ENCODE data around the gene NKX2-4.

DNA sequence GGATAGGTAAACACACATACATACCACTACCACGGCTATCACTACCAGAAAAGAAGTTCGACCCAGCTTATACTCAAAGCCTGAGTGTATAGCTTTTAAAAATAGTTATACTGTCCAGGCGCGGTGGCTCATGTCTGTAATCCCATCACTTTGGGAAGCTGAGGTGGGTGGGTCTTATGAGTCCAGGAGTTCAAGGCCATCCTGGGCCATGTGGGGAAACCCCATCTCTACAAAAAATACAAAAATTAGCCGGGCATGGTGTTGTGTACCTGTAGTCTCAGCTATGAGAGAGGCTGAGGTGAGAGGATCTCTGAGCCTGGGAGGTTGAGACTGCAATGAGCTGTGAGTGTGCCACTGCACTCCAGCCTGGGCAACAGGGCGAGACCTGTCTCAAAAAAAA is 32.9 kb downstream of the NKX2-4 start:
- TF ChIP-seq, protein P1, sequence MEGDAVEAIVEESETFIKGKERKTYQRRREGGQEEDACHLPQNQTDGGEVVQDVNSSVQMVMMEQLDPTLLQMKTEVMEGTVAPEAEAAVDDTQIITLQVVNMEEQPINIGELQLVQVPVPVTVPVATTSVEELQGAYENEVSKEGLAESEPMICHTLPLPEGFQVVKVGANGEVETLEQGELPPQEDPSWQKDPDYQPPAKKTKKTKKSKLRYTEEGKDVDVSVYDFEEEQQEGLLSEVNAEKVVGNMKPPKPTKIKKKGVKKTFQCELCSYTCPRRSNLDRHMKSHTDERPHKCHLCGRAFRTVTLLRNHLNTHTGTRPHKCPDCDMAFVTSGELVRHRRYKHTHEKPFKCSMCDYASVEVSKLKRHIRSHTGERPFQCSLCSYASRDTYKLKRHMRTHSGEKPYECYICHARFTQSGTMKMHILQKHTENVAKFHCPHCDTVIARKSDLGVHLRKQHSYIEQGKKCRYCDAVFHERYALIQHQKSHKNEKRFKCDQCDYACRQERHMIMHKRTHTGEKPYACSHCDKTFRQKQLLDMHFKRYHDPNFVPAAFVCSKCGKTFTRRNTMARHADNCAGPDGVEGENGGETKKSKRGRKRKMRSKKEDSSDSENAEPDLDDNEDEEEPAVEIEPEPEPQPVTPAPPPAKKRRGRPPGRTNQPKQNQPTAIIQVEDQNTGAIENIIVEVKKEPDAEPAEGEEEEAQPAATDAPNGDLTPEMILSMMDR (IDR thresholded peaks at IDR 0.05), result no peak
- no peak for TF ChIP-seq POLR2A (IDR thresholded peaks at IDR 0.05; ENCODE audit: low read length)

Data from A549 (cell line).